ENCODE data around the gene LRIG3.
A peak's percentile ranks its signal among the peaks of the same experiment; 100 is the strongest.
"Not testable (repeated sequence)": the region's sequence is repeated elsewhere in the genome, so short reads cannot be mapped to it uniquely, and the experiment has no call there.

LRIG3 gene, protein sequence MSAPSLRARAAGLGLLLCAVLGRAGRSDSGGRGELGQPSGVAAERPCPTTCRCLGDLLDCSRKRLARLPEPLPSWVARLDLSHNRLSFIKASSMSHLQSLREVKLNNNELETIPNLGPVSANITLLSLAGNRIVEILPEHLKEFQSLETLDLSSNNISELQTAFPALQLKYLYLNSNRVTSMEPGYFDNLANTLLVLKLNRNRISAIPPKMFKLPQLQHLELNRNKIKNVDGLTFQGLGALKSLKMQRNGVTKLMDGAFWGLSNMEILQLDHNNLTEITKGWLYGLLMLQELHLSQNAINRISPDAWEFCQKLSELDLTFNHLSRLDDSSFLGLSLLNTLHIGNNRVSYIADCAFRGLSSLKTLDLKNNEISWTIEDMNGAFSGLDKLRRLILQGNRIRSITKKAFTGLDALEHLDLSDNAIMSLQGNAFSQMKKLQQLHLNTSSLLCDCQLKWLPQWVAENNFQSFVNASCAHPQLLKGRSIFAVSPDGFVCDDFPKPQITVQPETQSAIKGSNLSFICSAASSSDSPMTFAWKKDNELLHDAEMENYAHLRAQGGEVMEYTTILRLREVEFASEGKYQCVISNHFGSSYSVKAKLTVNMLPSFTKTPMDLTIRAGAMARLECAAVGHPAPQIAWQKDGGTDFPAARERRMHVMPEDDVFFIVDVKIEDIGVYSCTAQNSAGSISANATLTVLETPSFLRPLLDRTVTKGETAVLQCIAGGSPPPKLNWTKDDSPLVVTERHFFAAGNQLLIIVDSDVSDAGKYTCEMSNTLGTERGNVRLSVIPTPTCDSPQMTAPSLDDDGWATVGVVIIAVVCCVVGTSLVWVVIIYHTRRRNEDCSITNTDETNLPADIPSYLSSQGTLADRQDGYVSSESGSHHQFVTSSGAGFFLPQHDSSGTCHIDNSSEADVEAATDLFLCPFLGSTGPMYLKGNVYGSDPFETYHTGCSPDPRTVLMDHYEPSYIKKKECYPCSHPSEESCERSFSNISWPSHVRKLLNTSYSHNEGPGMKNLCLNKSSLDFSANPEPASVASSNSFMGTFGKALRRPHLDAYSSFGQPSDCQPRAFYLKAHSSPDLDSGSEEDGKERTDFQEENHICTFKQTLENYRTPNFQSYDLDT

DNA sequence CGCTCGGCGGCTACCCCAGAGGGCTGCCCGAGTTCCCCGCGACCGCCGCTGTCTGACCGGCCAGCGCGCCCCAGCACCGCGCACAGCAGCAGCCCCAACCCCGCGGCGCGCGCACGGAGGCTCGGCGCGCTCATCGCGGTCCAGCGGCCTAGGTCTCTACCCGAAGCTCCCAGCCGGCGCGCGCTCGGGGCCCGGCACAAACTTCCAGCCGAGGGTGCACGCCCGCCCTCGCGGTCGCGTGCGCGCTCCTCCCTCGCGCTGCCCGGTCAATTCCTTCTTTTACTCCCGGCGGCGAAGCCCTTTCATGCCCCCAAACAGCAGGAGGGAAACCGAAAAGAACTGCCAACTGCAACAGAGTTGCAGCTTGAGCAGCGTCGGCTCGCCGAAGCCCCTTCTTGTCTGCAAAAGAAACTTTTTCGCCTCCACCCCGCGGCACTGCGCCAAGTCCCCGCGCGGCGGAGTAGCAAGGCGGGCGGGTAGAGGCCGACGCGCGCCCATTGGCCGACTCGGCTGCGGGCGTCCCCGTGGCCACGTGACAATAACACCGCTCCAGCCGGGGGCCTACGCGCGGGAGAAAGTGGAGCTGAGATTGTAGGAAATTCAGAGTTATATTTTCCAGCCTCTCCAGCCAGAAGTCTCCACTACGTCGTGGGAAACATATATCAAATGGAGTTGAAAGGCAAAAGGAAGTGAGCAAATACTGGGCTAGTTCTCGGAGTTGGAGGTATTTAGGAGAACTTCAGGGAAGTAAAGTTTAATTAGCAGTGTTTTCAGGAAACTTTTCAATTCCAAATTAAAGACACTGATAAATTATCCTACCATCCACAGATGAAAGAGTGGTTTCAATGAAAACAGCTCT is at the start of gene LRIG3:
Gene LRIG3, minus strand, starts transcription at position 403 of the 859 bp plus-strand sequence. Its CDS starts 269 bp downstream, at position 134.
- DNase-seq (ENCODE audit: low spot score) = peak; percentile 90

DNA sequence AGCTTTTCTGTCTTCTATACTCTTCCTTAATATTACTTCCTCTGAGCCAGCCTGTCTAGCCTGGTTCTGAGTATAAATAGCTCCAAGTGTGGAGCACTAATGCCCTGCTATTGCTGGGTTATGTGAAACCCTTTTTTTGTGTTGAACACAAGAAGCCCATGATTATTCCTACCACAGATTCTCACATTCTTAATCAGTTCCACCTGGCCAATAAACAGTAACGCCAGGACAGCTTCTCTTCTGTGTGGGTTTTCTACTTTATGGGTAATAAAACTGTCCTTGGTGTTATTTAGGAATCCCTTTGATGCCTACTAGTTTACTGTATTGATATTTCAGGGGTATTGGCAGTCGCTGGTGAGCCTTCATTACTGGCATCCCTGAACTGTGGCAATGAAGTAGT is 48.9 kb upstream of the LRIG3 start:
- no peak for DNase-seq (ENCODE audit: low spot score)

- no peak for DNase-seq (ENCODE audit: low spot score)
Measured at GRCh38 chr12:58967561-58967960, 47.3 kb upstream of the LRIG3 start.

- DNase-seq (ENCODE audit: low spot score) = peak; percentile 3
Measured at GRCh38 chr12:58966939-58967338, 46.6 kb upstream of the LRIG3 start.

DNA sequence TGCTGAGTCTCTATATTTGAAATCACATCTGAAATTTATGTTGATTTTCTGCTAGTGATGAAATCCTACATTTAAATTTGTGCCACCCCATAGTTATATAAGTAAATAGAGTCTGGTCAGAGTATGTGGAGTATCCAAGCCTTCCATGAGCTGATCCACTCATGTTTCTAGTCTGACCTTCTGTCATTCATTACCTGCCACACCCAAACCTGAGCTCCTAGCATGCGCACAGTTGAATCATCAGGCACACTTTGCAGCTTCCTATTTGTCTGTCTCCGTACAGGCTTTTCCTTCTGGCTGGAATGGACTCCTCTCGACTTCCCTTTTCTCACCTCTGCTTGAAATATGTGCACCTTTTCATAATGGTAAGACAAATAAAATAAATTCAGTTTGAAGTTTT is 45.3 kb upstream of the LRIG3 start:
- no peak for DNase-seq (ENCODE audit: low spot score)

GRCh38 chr12:58963844-58964243 is 43.5 kb upstream of the LRIG3 start:
- no peak for DNase-seq (ENCODE audit: low spot score)

DNA sequence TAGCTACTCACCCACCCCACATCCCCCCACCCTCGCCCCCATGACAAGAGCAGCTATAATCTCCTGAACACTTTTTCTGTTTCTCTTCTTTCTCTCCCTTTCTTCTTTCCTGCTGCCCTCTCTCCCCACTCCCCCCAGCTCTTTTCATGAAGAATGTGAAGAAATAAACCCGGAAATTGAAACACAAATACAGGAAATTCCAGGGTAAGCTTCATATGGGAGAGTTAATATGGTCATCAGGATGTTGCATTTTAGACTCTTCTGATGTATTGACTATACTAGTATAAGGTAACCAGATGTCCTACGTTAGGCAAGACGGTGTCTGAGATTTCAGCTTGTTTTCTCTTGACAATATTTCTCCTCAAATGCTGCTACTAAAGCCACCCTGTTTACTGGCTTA is 41.6 kb upstream of the LRIG3 start:
- DNase-seq (ENCODE audit: low spot score) = no peak

- DNase-seq (ENCODE audit: low spot score) = no peak
Measured at GRCh38 chr12:58961166-58961565, 40.9 kb upstream of the LRIG3 start.

DNA sequence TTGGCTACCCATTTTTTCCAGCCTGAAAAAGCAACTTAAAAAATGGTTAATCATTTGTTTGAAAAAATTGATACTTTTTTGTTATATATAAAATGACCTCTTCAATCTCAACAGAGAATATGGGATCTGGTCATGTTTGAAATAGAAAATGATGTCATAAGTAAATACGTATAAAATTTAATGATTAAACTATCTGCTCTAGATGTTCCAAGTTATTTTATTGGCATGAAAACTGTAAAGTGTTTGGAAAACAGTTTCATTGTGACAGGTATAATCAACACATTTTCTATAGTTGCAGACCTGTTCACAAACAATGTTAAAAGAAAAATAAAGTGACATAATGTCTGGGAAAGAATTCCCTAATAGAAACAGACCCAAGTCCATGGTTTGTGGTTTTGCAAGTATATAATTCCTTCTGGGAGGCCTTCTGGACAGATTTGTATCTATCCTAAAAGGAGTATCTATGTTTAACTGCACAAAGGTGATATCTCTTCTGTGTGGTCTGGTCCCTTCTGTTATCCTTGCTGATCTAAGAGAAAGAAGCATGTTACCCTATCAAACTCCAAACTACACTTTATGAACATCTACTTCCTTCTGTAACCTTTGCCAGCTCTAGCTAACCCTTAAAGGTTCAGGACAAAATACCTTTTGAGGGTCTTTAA is 39.5 kb upstream of the LRIG3 start:
- DNase-seq (ENCODE audit: low spot score) = no peak

DNA sequence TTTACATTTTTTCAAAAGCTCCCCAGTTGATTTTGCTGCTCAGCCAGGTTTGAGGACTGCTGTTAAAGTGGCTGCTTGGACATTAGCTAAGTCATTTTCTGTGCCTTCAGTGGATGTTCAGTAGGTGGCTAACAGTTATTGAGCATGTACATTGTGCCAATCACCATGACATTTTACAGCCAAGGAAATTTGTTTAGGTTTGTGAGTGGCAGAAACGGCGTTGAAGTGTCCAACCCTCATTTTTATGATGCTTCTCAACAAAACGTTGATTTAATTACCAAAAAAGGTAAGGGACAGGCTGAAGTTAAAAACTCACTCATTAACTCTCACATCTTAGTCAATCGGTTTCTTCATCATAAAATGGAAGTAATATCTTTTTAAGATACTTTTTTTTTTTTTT is 37.0 kb upstream of the LRIG3 start:
- DNase-seq (ENCODE audit: low spot score) = no peak

DNA sequence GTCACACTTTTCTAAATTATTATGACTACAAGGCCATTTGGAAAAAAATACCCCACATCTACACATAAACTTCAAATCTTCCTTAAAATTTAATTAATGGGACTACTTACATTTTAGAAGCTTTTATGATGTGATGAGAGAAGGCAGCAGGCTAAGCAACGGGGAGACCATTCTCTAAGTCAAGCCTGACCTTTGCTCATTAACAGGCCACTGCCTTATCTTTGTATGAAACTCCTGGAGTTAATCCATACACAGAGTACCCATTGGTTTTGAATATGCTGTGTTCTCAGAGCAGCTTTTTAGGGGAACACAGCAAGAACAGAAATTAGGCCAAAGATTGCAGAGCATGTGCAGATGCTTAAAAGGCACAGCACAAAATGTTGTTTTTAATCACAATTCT is 35.5 kb upstream of the LRIG3 start:
- no peak for DNase-seq (ENCODE audit: low spot score)

DNA sequence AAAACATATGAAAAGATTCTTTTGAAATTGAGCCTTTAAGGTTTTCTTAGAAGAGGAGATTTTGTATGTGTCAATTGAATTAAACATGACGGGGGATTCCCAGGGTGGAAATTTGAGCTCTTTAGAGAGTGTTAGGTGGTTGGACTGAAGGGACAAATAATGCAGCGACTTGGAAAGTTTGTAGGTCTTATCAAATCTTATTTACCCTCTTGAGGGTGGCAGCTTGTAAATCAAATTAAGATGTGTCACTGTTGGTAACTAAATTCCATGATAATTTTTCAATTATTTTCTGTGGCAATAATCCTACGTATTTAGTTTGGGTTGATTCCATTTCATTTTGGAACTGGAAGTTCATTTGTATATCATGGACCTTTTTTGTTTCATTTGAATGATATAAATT is 33.7 kb upstream of the LRIG3 start:
- no peak for DNase-seq (ENCODE audit: low spot score)

DNA sequence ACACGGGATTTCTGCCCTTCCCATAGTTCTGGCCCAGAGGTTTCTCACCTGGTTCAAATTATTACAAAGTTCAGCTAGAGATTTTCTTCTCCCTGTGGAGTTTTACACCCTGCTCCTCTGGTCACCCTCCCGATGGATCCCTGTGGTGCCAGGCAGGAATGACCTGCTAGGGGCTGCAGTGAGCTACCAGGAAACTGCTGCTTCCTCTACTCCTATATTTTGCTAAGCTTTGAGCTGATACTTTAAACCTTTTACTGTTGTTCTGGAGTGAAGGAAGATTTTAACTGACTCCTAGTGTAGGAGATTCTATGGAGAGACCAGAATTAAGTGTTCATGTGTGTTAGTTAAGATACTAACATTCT is 30.4 kb upstream of the LRIG3 start:
- no peak for DNase-seq (ENCODE audit: low spot score)

DNA sequence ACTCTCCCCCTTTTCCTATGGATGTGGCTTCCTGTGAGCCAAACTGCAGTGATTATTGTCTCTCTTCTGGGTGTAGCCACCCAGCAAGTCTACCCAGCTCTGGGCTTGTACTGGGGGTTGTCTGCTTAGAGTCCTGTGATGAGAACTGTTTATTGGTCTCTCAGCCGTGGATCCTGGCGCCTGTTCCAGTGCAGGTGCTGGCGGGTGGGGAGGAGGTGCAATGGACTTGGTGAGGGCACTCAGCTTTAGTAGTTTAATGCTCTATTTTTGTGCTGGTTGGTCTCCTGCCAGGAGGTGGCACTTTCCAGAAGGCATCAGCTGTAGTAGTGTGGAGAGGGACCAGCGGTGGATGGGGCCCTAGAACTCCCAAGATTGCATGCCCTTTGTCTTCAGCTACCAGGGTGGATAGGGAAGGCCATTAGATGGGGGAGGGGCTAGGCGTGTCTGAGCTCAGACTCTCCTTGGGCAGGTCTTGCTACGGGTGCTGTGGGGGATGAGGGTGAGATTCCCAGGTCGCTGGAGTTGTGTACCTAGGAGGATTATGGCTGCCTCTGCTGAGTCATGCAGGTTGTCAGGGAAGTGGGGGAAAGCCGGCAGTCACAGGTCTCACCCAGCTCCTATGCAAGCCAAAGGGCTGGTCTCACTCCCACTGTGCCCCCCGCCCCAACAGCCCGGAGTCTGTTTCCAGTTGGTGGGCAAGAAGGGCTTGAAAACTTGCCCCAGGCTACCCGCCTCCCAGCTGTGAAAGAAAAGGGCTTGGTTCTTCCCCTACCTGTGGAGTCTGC is 29.8 kb upstream of the LRIG3 start:
- DNase-seq (ENCODE audit: low spot score) = not testable (repeated sequence)

DNA sequence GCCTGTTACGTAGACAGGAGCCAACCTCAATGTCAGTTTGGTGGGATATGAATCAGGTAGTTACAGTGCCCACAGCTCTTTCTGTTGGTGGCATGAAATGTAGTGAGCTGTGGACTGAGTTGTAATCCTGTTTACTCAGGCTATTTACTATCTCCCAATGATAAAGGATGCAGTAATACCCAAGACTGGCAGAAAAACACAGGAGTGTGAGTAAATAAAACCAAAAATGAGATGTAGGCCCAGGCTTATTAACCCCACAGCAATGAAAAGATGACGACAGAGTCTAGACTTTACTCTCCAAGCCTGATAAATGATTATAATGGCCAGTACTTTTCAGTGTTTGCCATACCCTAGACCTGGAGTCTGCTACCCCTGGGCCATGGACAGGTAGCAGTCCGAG is 22.8 kb upstream of the LRIG3 start:
- no peak for DNase-seq (ENCODE audit: low spot score)

DNA sequence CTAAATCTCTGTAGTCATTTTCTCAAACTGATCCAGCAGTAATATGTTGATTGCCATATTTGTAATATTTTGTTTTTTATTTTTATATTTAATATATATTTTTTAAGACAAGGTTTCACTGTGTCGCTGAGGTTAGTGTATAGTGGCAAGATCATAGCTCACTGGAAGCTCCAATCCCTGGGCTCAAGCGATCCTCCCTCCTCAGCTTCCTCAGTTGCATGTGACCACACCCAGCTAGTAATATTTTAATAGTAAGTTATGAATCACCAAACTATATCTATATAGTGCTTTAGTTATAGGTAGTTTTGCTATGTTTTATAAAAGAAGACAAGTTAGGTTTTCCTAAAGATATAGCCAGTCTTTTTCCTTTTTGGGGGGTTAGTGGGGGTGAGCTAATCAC is 22.0 kb upstream of the LRIG3 start:
- DNase-seq (ENCODE audit: low spot score) = no peak

- DNase-seq (ENCODE audit: low spot score) = no peak
Measured at GRCh38 chr12:58939399-58940100, 19.2 kb upstream of the LRIG3 start.

DNA sequence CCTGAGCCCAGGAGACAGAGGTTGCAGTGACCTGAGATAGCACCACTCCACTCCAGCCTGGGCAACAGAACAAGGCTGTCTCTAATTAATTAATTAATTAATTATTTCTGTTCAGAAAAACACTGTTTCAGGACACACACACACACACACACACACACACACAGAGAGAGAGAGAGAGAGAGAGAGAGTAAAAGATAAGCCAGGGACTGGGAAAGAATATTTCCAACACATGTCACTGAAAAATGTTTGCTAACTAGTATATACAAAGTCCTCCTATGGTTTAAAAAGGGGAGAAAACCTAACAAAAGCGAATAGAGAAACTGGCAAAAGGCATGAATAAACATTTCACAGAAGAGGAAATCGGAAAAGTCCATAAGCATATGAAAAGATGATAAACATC is 18.1 kb upstream of the LRIG3 start:
- DNase-seq (ENCODE audit: low spot score) = no peak

- no peak for DNase-seq (ENCODE audit: low spot score)
Measured at GRCh38 chr12:58934528-58934927, 14.2 kb upstream of the LRIG3 start.

All from AG08395 (cell line).